HEK293T (cell line): ENCODE results near the gene NUP85.

ENCODE experiments used
- CTBP1 ChIP-seq: fragments of 450-650 bp; IDR thresholded peaks from 2 replicates; pipeline ENCODE4 v1.6.1; 2016; ENCODE audit warnings: borderline replicate concordance
- ELF4 ChIP-seq: fragments of 450-650 bp; IDR thresholded peaks from 2 replicates; pipeline ENCODE4 v1.6.1; 2017; ENCODE audit warnings: antibody characterized with exemption
- FOXA1 ChIP-seq: fragments of 450-650 bp; IDR thresholded peaks from 2 replicates; pipeline ENCODE4 v1.6.1; 2016; ENCODE audit warnings: mild to moderate bottlenecking
- FOXM1 ChIP-seq: fragments of 450-650 bp; IDR thresholded peaks from 2 replicates; pipeline ENCODE4 v1.6.1; 2017; ENCODE audit warnings: mild to moderate bottlenecking, borderline replicate concordance
- HDGF ChIP-seq: fragments of 450-650 bp; IDR thresholded peaks from 2 replicates; pipeline ENCODE4 v1.6.1; 2017; ENCODE audit warnings: antibody characterized with exemption, borderline replicate concordance
- L3MBTL2 ChIP-seq: fragments of 450-650 bp; conservative IDR thresholded peaks from 2 replicates; pipeline ENCODE4 v1.6.1; 2016; ENCODE audit warnings: mild to moderate bottlenecking
- LEF1 ChIP-seq: fragments of 450-650 bp; IDR thresholded peaks from 2 replicates; pipeline ENCODE4 v1.6.1; 2017; ENCODE audit warnings: mild to moderate bottlenecking, borderline replicate concordance
- NFRKB ChIP-seq: fragments of 450-650 bp; IDR thresholded peaks from 2 replicates; pipeline ENCODE4 v1.6.1; 2016; ENCODE audit warnings: mild to moderate bottlenecking, moderate library complexity
- SP1 ChIP-seq: fragments of 450-650 bp; IDR thresholded peaks from 2 replicates; pipeline ENCODE4 v1.6.1; 2017
- SUZ12 ChIP-seq: fragments of 450-650 bp; IDR thresholded peaks from 2 replicates; pipeline ENCODE4 v1.6.1; 2016; ENCODE audit warnings: mild to moderate bottlenecking

DNA sequence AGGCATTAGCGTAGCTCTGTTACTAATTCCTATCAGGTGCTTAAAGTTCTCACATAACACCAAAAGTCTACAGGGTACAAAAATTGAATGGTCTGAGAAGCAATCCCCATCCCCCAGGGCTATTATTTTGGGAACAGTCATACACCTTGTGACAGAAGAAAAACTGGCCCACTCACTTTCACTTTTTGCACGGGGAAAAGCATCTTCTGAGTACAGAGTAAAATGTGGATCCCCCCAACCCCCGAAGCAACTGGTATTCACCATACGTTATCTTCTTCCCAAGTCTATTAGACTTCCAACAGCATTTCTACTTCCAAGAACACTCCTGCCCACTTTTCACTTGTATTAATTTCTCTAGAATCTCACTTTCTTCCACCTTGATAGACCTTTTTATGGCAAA, 44.1 kb downstream of the NUP85 start:
- TF ChIP-seq HDGF (no peak), NFRKB (no peak), CTBP1 (no peak), LEF1 (no peak), SUZ12 (no peak), ELF4 (no peak), FOXM1 (no peak), FOXA1 (no peak), SP1 (no peak), L3MBTL2 (no peak)
